ENCODE data around the gene SF1.

DNA sequence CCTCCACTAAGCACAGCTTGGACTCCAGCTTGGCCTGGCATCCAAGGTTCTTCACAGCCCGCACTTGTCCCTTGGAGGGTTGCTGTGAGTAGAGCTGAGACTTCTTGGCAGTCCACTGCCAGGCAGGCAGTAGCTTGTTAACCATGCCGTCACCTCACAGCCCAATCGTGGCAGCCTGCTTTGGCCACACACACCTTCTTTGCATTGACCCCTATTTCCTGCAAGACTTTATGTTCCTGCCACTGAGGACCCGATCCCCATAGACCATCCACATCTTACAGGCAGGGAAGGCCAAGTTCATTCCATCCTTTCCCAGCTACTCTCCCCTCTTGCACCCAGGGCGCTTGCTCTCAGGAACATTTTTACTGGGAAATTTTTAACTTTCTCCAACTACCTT lies 16.1 kb downstream of the SF1 start:
- TF ChIP-seq, protein P1, sequence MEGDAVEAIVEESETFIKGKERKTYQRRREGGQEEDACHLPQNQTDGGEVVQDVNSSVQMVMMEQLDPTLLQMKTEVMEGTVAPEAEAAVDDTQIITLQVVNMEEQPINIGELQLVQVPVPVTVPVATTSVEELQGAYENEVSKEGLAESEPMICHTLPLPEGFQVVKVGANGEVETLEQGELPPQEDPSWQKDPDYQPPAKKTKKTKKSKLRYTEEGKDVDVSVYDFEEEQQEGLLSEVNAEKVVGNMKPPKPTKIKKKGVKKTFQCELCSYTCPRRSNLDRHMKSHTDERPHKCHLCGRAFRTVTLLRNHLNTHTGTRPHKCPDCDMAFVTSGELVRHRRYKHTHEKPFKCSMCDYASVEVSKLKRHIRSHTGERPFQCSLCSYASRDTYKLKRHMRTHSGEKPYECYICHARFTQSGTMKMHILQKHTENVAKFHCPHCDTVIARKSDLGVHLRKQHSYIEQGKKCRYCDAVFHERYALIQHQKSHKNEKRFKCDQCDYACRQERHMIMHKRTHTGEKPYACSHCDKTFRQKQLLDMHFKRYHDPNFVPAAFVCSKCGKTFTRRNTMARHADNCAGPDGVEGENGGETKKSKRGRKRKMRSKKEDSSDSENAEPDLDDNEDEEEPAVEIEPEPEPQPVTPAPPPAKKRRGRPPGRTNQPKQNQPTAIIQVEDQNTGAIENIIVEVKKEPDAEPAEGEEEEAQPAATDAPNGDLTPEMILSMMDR (conservative IDR thresholded peaks at IDR 0.05; ENCODE audit: low read length) = no peak
- TF ChIP-seq EZH2phosphoT487 (IDR thresholded peaks at IDR 0.05; ENCODE audit: borderline replicate concordance, low read depth, low read length) = no peak
